RWPE2 (cell line): Measurements from ENCODE around the gene GALE.
"Not testable (repeated sequence)": the region's sequence is repeated elsewhere in the genome, so short reads cannot be mapped to it uniquely, and the experiment has no call there.

Experiments
- ATAC-seq: fragments of 200-7000 bp; cut with Tn5 transposase; 3 replicates; pipeline ENCODE4 v1.9.1; 2021; ENCODE audit warnings: low read depth
- DNase-seq: peaks from one replicate; pipeline ENCODE4 v3.0.0-alpha.2; 2020; ENCODE audit warnings: low spot score
- H3K27ac ChIP-seq: fragments of 450-650 bp; 2 replicates; pipeline ENCODE4 v1.5.1; 2017; ENCODE audit warnings: mild to moderate bottlenecking; ENCODE audit not compliant: poor library complexity, severe bottlenecking
- H3K27me3 ChIP-seq: fragments of 250-450 bp; sonication (Bioruptor Pico); 2 replicates; pipeline ENCODE4 v1.5.1; 2021; ENCODE audit warnings: mild to moderate bottlenecking, moderate library complexity; ENCODE audit not compliant: insufficient read depth, poor library complexity, severe bottlenecking
- H3K36me3 ChIP-seq: fragments of 250-450 bp; sonication (Bioruptor Pico); 2 replicates; pipeline ENCODE4 v1.5.1; 2020; ENCODE audit warnings: low read depth, mild to moderate bottlenecking, moderate library complexity
- H3K4me1 ChIP-seq: fragments of 250-450 bp; sonication (Bioruptor Pico); 2 replicates; pipeline ENCODE4 v1.5.1; 2021; ENCODE audit warnings: mild to moderate bottlenecking, moderate library complexity; ENCODE audit not compliant: insufficient read depth, poor library complexity, severe bottlenecking
- H3K4me3 ChIP-seq: fragments of 250-450 bp; sonication (Bioruptor Pico); 2 replicates; pipeline ENCODE4 v1.5.1; 2021; ENCODE audit warnings: mild to moderate bottlenecking, moderate library complexity; ENCODE audit not compliant: severe bottlenecking
- H3K9me3 ChIP-seq: fragments of 250-450 bp; sonication (Bioruptor Pico); 2 replicates; pipeline ENCODE4 v1.5.1; 2021; ENCODE audit warnings: mild to moderate bottlenecking, moderate library complexity; ENCODE audit not compliant: severe bottlenecking
- TF ChIP-seq, protein P1 (sequence below): fragments of 450-650 bp; IDR thresholded peaks from one replicate; pipeline ENCODE4 v1.5.1; 2017; ENCODE audit warnings: mild to moderate bottlenecking, moderate library complexity; ENCODE audit not compliant: poor library complexity, severe bottlenecking

GALE gene

DNA sequence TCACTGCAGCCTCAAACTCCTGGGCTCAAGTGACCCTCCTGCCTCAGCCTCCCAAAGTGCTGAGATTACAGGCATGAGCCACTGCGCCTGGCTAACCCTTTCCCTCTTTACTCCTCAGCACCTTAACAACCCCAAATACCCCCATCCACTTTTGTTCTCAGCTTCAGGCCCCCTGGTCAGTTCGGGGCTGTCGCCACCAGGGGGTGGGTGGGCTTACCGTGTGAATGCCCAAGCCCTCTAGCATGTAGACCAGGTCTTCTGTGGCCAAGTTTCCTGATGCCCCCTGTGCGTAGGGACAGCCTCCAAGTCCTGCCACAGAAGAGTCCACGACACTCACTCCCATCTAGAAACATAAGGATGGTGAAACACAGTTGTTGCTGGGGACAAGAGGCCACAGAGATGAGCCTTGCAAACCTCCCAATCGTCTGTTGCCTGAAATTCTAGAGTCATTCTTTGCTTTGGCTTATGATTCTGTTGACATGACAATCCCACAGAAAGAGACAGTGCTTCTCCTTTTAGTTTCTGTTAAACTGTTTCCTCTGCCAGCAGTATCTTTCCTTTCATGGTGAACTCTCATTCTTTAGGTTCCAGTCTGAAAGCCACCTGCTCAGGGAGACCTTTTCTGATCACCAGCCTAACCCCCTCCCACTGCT lies 3.8 kb upstream of the GALE start:
- no peak overlapping the region for H3K4me3 ChIP-seq
- H3K27me3 ChIP-seq, result no peaks in the 10 kb centered on the region
- H3K4me1 ChIP-seq, result no peaks in the 10 kb centered on the region
- DNase-seq, result no peak
- peaks cover 7% of the 10 kb centered on the region; the same call in 1 of the 2 replicates for H3K36me3 ChIP-seq
- H3K9me3 ChIP-seq, result no peaks in the 10 kb centered on the region
- ATAC-seq, result no peak
- no peak overlapping the region for H3K27ac ChIP-seq
- TF ChIP-seq, protein P1, sequence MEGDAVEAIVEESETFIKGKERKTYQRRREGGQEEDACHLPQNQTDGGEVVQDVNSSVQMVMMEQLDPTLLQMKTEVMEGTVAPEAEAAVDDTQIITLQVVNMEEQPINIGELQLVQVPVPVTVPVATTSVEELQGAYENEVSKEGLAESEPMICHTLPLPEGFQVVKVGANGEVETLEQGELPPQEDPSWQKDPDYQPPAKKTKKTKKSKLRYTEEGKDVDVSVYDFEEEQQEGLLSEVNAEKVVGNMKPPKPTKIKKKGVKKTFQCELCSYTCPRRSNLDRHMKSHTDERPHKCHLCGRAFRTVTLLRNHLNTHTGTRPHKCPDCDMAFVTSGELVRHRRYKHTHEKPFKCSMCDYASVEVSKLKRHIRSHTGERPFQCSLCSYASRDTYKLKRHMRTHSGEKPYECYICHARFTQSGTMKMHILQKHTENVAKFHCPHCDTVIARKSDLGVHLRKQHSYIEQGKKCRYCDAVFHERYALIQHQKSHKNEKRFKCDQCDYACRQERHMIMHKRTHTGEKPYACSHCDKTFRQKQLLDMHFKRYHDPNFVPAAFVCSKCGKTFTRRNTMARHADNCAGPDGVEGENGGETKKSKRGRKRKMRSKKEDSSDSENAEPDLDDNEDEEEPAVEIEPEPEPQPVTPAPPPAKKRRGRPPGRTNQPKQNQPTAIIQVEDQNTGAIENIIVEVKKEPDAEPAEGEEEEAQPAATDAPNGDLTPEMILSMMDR, result no peak

DNA sequence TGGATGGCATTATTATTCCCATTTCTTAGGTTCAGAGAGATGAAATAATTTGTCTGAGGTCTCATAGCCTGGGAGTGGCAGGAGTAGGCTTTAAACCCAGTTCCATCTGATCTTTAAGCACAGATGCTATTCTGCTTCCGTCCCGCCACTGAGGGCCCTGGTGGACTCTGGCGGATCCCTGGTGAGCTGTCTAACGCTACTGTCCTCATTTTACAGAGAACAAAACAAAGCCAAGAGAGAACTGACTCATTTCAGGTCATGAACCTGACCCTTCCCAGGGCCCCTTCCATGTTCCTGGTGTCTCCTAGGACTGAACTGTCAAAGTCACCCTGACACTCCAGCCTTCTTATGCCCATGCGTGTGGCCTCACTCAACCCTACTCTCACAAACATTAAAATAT lies 3.1 kb upstream of the GALE start:
- Histone ChIP-seq H3K4me3 (no peak overlapping the region), H3K27ac (no peak overlapping the region), H3K9me3 (no peaks in the 10 kb centered on the region), H3K36me3 (peaks cover 13% of the 10 kb centered on the region), H3K27me3 (no peaks in the 10 kb centered on the region), H3K4me1 (peaks cover 6% of the 10 kb centered on the region)
- TF ChIP-seq, protein P1, result no peak
- no peak for DNase-seq
- ATAC-seq, result no peak

DNA sequence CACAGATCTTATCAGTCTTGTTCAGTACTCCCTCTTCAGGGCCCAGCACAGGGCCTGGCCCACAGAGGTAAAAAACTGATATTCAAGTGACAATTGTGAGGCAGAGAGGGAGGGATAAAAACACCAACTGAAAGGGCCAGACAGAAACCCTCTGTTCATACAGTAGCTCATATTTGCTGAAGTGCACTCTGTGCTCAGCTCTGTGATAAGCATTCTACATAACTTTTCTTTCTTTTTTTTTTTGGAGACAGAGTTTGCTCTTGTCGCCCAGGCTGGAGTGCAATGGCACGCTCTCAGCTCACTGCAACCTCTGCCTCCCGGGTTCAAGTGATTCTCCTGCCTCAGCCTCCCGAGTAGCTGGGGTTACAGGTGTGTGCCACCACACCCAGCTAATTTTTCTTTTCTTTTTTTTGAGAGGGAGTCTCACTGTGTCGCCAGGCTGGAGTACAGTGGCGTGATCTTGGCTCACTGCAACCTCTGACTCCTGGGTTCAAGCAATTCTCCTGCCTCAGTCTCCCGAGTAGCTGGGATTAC lies 2.3 kb upstream of the GALE start:
- not testable (repeated sequence) for H3K9me3 ChIP-seq, ATAC-seq, DNase-seq, H3K27ac ChIP-seq, H3K27me3 ChIP-seq, H3K4me3 ChIP-seq, H3K4me1 ChIP-seq
- H3K36me3 ChIP-seq, result peaks cover 19% of the 10 kb centered on the region

DNA sequence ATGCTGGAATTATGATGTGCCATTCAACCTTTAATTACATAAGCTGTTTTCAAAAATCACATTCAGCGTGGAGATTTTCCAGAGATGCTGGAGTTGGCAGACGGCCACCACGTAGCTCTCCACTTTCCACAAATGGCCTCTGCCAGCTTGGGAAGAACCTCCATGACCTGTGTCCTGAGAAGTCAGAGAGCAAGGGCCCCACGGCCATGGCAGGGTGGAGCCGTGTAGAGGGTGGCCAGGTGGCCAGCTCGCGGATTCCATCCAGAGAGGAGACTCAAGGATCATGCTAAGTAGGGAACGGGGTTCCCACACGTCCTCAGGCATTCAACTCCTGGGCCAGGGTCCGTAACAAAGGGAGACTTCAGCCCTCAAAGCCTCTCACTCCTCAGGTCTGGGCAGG lies 1.3 kb upstream of the GALE start:
- H3K36me3 ChIP-seq, result peaks cover 27% of the 10 kb centered on the region
- no peaks in the 10 kb centered on the region for H3K27me3 ChIP-seq
- TF ChIP-seq, protein P1, result no peak
- H3K9me3 ChIP-seq, result no peaks in the 10 kb centered on the region
- H3K27ac ChIP-seq, result no peak overlapping the region
- H3K4me1 ChIP-seq, result peaks cover 8% of the 10 kb centered on the region
- ATAC-seq (no peak), DNase-seq (no peak)
- no peak overlapping the region for H3K4me3 ChIP-seq

DNA sequence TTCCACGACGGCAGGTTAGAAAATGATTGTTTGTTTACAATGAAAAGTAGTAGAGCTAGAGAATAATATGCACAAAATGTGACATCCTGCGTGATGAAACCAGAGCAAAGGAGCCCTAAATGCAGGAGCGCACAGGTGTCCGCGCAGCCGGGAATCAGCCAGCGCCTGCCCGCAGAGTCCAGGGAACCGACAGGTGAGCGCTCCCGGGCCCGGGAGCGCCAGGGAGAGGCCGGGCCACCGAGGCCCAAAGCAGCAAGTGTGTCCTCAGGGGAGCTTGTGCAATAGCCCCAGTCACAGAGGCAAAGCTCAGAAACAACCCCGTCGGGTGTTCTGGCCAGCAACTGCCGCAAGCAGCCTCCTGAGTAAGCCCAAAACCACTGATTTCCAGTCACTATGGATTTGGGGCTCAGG lies 789 bp upstream of the GALE start:
- peak overlapping the region; percentile 94 for H3K27ac ChIP-seq
- no peak for DNase-seq

More for the DNA sequence above, 789 bp upstream of the GALE start:
- peak overlapping the region; percentile 70 for H3K4me3 ChIP-seq
- H3K9me3 ChIP-seq, result no peaks in the 10 kb centered on the region
- no peak for ATAC-seq
- TF ChIP-seq, protein P1, result no peak
- H3K27me3 ChIP-seq, result no peaks in the 10 kb centered on the region
- peaks cover 28% of the 10 kb centered on the region for H3K36me3 ChIP-seq
- H3K4me1 ChIP-seq, result peaks cover 8% of the 10 kb centered on the region
